ENCODE data around the gene DHX30. TPM values are rescaled to one million over a fixed set of nuclear protein-coding genes. Genes with fewer than 3 reads are reported as not detected.

Gene DHX30
- total and polyA plus RNA-seq, 2 of the 8 experiments (the other 6 are each of a cell fraction or from before 2014, with no cell fraction given), result 82.4 to 97.9 TPM

DNA sequence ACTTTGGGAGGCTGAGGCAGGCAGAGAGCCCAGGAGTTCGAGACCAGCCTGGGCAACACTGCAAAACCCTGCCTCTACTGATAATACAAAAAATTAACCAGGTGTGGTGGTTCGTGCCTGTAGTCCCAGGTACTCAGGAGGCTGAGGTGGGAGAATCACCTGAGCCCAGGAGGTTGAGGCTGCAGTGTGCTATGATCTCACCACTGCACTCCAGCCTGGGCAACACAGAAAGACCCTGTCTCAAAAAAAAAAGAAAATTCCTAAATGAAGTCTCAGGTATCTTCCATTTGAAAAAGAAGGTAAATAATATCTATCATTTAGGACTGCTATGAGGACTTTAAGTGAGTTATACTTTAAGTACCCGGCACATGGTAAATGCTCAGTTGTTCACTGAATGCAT lies 24.2 kb upstream of the DHX30 start:
- WGBS, 2 experiments (ENCODE audit: extremely low coverage in 1 of 2, insufficient coverage in 1 of 2, insufficient read length in 1 of 2, insufficient replicate concordance in 2 of 2, low coverage in 1 of 2, low lambda C conversion rate in 2 of 2, missing lambda C conversion rate in 1 of 2), result 90% methylated on average over 3 of the region's 3 CpGs; no CpG with 5 or more reads in 1 of the 2 experiments
- H2BK15ac ChIP-seq (ENCODE audit: low read length), result no peak overlapping the region
- no peak overlapping the region for H2BK12ac ChIP-seq (ENCODE audit: low read depth, low read length)
- TF ChIP-seq BACH1 (IDR thresholded peaks at IDR 0.05; ENCODE audit: low read length) (no peak), RFX5 (IDR thresholded peaks at IDR 0.05; ENCODE audit: borderline replicate concordance, low read depth, low read length) (no peak), CTBP2 (IDR thresholded peaks at IDR 0.05; ENCODE audit: borderline replicate concordance, insufficient read depth, insufficient read length, low read length) (no peak), POU5F1 (IDR thresholded peaks at IDR 0.05; ENCODE audit: low read depth, low read length) (no peak), SAP30 (IDR thresholded peaks at IDR 0.05; ENCODE audit: insufficient read depth, insufficient replicate concordance, low read length) (no peak), ZNF274 (IDR thresholded peaks at IDR 0.05; ENCODE audit: borderline replicate concordance, extremely low read depth, low read length) (no peak), SP1 (IDR thresholded peaks at IDR 0.05; ENCODE audit: low read depth, low read length) (no peak), YY1 (IDR thresholded peaks at IDR 0.05; ENCODE audit: low read depth, low read length) (no peak), TBP (IDR thresholded peaks at IDR 0.05; ENCODE audit: low read depth, low read length) (no peak), ASH2L (IDR thresholded peaks at IDR 0.05; ENCODE audit: low read length) (no peak), FOSL1 (IDR thresholded peaks at IDR 0.05; ENCODE audit: insufficient read depth, low read depth, low read length) (no peak), HDAC2 (IDR thresholded peaks at IDR 0.05; ENCODE audit: borderline replicate concordance in 1 of 2, low read depth in 2 of 2, low read length in 2 of 2) (no peak)
- no peaks in the 10 kb centered on the region for H3K79me1 ChIP-seq (ENCODE audit: low read depth, low read length)
- POLR2A ChIA-PET (ENCODE audit: partially characterized antibody), result interaction anchor here (0.7 to 3.5 kb wide), 4 partner anchors 9 to 232 kb away, joined by 3 to 19 read pairs (median 4); no protein-coding TSS in a partner anchor
- peak overlapping the region in 2 of 4 experiments; percentile 97 to 100; a peak in 1 of 8 replicates for H3K4me3 ChIP-seq (ENCODE audit: extremely low read depth in 1 of 4, insufficient read depth in 2 of 4, low read depth in 3 of 4, low read length in 4 of 4)
- H3K23me2 ChIP-seq (ENCODE audit: low read depth, low read length), result peaks cover 9% of the 10 kb centered on the region
- no peak overlapping the region for H3K56ac ChIP-seq (replicated peaks; ENCODE audit: insufficient read length, low read depth, low read length)
- no peak overlapping the region for H4K91ac ChIP-seq (replicated peaks; ENCODE audit: insufficient read length, low read length)
- H2AFZ ChIP-seq (ENCODE audit: low read length), result no peak overlapping the region
- H3K79me2 ChIP-seq (ENCODE audit: control insufficient read depth in 1 of 2, insufficient read depth in 2 of 2, low read length in 2 of 2), result peaks cover 70 to 79% of the 10 kb centered on the region in 2 experiments
- no peak for FAIRE-seq
- H2BK20ac ChIP-seq (ENCODE audit: low read length), result no peak overlapping the region
- CTCF ChIA-PET (ENCODE audit: partially characterized antibody), result no interaction called here
- H4K8ac ChIP-seq (ENCODE audit: extremely low read depth, insufficient read depth, low read length), result no peak overlapping the region
- H3K9me3 ChIP-seq (ENCODE audit: insufficient read depth in 2 of 2, low read depth in 1 of 2, low read length in 1 of 2), result no peaks in the 10 kb centered on the region
- H3K27me3 ChIP-seq (replicated peaks in 1 of 4; ENCODE audit: control insufficient read depth in 3 of 4, extremely low read depth in 1 of 4, insufficient read depth in 3 of 4, low read length in 3 of 4), result no peaks in the 10 kb centered on the region
- H3K36me3 ChIP-seq (ENCODE audit: control insufficient read depth in 2 of 4, insufficient read depth in 4 of 4, low read length in 3 of 4), result peaks cover 0 to 8% (median 0%) of the 10 kb centered on the region in 4 experiments; a peak in 1 of 8 replicates
- peak overlapping the region in 1 of 2 experiments; percentile 80; a peak in 1 of 4 replicates for H3K4me2 ChIP-seq (ENCODE audit: insufficient read depth in 1 of 2, low read depth in 2 of 2, low read length in 2 of 2)
- no peak overlapping the region for H3K14ac ChIP-seq (ENCODE audit: insufficient read length)
- H3K18ac ChIP-seq (ENCODE audit: extremely low read depth, low read length), result no peak overlapping the region
- H2BK5ac ChIP-seq (ENCODE audit: low read depth, low read length), result no peak overlapping the region
- no peak overlapping the region for H2AK5ac ChIP-seq (ENCODE audit: low read depth, low read length)
- no peak overlapping the region for H2BK120ac ChIP-seq (replicated peaks; ENCODE audit: low read depth, low read length)
- H3K27ac ChIP-seq (ENCODE audit: low read depth, low read length), result no peak overlapping the region
- no peak overlapping the region for H3K9ac ChIP-seq (replicated peaks in 1 of 4; ENCODE audit: extremely low read depth in 1 of 4, low read depth in 3 of 4, low read length in 3 of 4)
- H4K5ac ChIP-seq (ENCODE audit: insufficient read length, low read depth, low read length), result no peak overlapping the region
- H4K20me1 ChIP-seq (replicated peaks in 1 of 2; ENCODE audit: control insufficient read depth in 1 of 2, insufficient read depth in 2 of 2, low read length in 2 of 2), result peaks cover 7 to 11% of the 10 kb centered on the region in 2 experiments
- no peak overlapping the region for H3K4ac ChIP-seq (replicated peaks; ENCODE audit: insufficient read length, low read depth, low read length)
- peaks cover 0 to 5% (median 3%) of the 10 kb centered on the region in 4 experiments; a peak in 5 of 7 replicates for H3K4me1 ChIP-seq (replicated peaks in 1 of 4; ENCODE audit: control insufficient read depth in 3 of 4, insufficient read depth in 4 of 4, low read length in 3 of 4)
- H3K23ac ChIP-seq (ENCODE audit: insufficient read length), result no peak overlapping the region
- no peak for DNase-seq (ENCODE audit: low read depth in 1 of 2, low spot score in 2 of 2)
